Left kidney (tissue), 2 donors: ENCODE measurements around the gene TUBB8B. TPM values are rescaled to one million over a fixed set of nuclear protein-coding genes. Genes with fewer than 3 reads are reported as not detected.
"Not testable (repeated sequence)": the region's sequence is repeated elsewhere in the genome, so short reads cannot be mapped to it uniquely, and the experiment has no call there.

Experiments
- DNase-seq: peaks from one replicate; pipeline ENCODE4 v3.0.0-alpha.2; 2013
- polyA plus RNA-seq: library from polyadenylated mRNA; unstranded; fragments of 120-200 nt; gene quantifications from one replicate; pipeline ENCODE4 v1.2.1, GENCODE V29; 2013; ENCODE audit not compliant: insufficient read length

TUBB8B gene
- polyA plus RNA-seq, 1 donor, result 0.96 TPM

DNA sequence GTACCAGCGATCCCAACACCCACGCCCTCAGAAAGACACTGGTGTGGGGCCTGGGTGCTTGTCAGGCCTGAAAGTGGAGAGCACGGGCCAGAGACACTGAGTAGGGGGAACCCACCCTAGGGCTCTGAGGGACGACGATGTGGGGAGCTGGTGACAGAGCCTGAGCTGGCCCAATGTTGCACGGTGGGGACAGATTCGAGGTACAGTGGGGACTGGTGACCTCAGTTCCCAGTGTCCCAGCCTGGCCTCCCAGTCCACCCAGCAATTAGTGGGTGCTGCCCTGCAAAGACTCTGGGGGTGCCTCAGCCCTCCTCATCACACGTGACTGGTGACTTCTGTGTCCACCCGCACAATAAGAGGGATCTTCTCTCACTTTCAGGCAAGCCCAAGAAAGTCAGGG is 36.6 kb downstream of the TUBB8B start:
- not testable (repeated sequence) for DNase-seq

DNA sequence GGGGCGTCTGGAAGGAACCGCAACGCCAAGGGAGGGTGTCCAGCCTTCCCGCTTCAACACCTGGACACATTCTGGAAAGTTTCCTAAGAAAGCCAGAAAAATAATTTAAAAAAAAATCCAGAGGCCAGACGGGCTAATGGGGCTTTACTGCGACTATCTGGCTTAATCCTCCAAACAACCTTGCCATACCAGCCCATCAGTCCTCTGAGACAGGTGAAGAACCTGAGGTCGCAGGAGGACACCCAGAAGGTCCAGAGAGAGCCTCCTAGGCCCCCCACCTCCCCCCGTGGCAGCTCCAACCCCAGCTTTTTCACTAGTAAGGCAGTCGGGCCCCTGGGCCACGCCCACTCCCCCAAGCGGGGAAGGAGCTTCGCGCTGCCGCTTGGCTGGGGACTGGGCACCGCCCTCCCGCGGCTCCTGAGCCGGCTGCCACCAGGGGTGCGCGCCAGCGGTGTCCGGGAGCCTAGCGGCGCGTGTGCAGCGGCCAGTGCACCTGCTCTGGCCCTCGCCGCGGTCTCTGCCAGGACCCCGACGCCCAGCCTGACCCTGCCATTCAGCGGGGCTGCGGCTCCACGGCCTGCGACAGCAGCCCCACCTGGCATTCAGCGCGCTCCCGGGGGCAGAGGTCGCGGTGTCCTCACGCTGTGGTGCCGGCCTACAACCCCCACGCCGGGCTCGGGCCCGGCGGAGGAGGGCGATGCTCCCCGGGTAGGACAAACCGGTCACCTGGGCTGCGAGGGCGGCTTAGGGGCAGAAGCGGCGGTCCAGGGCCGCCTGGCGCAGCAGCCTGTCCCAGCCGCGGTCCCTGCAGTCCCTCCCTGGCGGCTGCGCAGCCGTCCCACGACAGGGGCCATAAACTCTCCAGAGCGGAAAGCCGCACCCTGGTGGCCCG is 37.8 kb downstream of the TUBB8B start:
- not testable (repeated sequence) for DNase-seq

DNA sequence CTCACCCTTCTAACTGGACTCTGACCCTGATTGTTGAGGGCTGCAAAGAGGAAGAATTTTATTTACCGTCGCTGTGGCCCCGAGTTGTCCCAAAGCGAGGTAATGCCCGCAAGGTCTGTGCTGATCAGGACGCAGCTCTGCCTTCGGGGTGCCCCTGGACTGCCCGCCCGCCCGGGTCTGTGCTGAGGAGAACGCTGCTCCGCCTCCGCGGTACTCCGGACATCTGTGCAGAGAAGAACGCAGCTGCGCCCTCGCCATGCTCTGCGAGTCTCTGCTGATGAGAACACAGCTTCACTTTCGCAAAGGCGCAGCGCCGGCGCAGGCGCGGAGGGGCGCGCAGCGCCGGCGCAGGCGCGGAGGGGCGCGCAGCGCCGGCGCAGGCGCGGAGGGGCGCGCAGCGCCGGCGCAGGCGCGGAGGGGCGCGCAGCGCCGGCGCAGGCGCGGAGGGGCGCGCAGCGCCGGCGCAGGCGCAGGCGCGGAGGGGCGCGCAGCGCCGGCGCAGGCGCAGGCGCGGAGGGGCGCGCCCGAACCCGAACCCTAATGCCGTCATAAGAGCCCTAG is 38.7 kb downstream of the TUBB8B start:
- not testable (repeated sequence) for DNase-seq

DNA sequence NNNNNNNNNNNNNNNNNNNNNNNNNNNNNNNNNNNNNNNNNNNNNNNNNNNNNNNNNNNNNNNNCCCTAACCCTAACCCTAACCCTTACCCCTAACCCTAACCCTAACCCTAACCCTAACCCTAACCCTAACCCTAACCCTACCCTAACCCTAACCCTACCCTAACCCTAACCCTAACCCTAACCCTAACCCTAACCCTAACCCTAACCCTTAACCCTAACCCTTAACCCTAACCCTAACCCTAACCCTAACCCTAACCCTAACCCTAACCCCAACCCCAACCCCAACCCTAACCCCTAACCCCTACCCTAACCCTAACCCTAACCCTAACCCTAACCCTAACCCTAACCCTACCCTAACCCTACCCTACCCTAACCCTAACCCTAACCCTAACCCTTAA is 39.5 kb downstream of the TUBB8B start:
- not testable (repeated sequence) for DNase-seq

Other genes with a start within 250 kb of the TUBB8B start
- gene USP14, start 108.9 kb upstream of the TUBB8B start, polyA plus RNA-seq, result 72.8 TPM
- 139 TPM for gene THOC1, start 218.4 kb upstream of the TUBB8B start, polyA plus RNA-seq